MCF 10A (cell line): ENCODE results near the gene RBM20. TPM values are rescaled to one million over a fixed set of nuclear protein-coding genes. Genes with fewer than 3 reads are reported as not detected.

Source experiments
- BruUV-seq: library from RNA; stranded (reverse); fragments of 400-500 nt; replicated peaks from 2 replicates; lab custom pipeline; 2021; lab: Mats Ljungman, UMichigan
- CTCF ChIA-PET: fragments of 300-600 bp; sonication (Branson Sonifier 250); formaldehyde crosslinking; extraction: SDS; loops from one replicate; lab custom pipeline; 2021; ENCODE audit warnings: antibody characterized with exemption, inconsistent platforms; lab: Yijun Ruan, JAX
- POLR2A ChIA-PET: fragments of 300-600, 350-650 bp; sonication (Branson Sonifier 250); formaldehyde crosslinking; extraction: SDS; loops from one replicate; lab custom pipeline; 2020; ENCODE audit warnings: antibody characterized with exemption, inconsistent platforms; lab: Yijun Ruan, JAX
- DNase-seq: peaks from one replicate; pipeline ENCODE4 v3.0.0-alpha.2; 2018; ENCODE audit not compliant: unreplicated experiment
- H3K27ac Mint-ChIP-seq: one replicate; pipeline ENCODE4 v1.8.0; 2022; ENCODE audit warnings: mild to moderate bottlenecking, low read depth, mixed read lengths; ENCODE audit not compliant: unreplicated experiment
- H3K27me3 Mint-ChIP-seq: one replicate; pipeline ENCODE4 v1.8.0; 2022; ENCODE audit warnings: mixed read lengths; ENCODE audit not compliant: insufficient read depth, unreplicated experiment
- H3K36me3 Mint-ChIP-seq: one replicate; pipeline ENCODE4 v1.8.0; 2022; ENCODE audit warnings: mild to moderate bottlenecking, moderate library complexity, mixed read lengths; ENCODE audit not compliant: insufficient read depth, unreplicated experiment
- H3K4me1 Mint-ChIP-seq: one replicate; pipeline ENCODE4 v1.8.0; 2022; ENCODE audit warnings: mixed read lengths; ENCODE audit not compliant: insufficient read depth, unreplicated experiment
- H3K4me3 Mint-ChIP-seq: one replicate; pipeline ENCODE4 v1.8.0; 2022; ENCODE audit warnings: mild to moderate bottlenecking, moderate library complexity, mixed read lengths; ENCODE audit not compliant: unreplicated experiment
- H3K9me3 Mint-ChIP-seq: one replicate; pipeline ENCODE4 v1.8.0; 2022; ENCODE audit warnings: mixed read lengths; ENCODE audit not compliant: unreplicated experiment
- CTCF ChIP-seq: fragments of 200-600 bp; IDR thresholded peaks from one replicate; pipeline ENCODE4 v1.8.0; 2022; ENCODE audit warnings: antibody characterized with exemption, mild to moderate bottlenecking; ENCODE audit not compliant: unreplicated experiment
- intact Hi-C: fragments of 100-400 bp; cut with micrococcal nuclease; formaldehyde crosslinking; loops from 2 replicates; pipeline ENCODE4 v1.14.1; 2022
- total RNA-seq: library from RNA; stranded (reverse); gene quantifications from 2 replicates; pipeline ENCODE4 v1.2.3, GENCODE V29; 2022

The RBM20 gene
- total RNA-seq, 1 experiment from 2014 or later, result not detected

- H3K36me3 Mint-ChIP-seq, result no peaks in the 10 kb centered on the region
- H3K4me1 Mint-ChIP-seq, result no peaks in the 10 kb centered on the region
- BruUV-seq, result no TSS peak
- intact Hi-C loops, result loop anchor here (10.0 kb wide), 1 partner anchor 1520 kb away; no protein-coding TSS in a partner anchor
- no peaks in the 10 kb centered on the region for H3K9me3 Mint-ChIP-seq
- ChIA-PET CTCF (interaction anchor here (0.6 to 1.0 kb wide), 5 partner anchors 57 to 1511 kb away, joined by 3 to 6 read pairs (median 3); no protein-coding TSS in a partner anchor), POLR2A (interaction anchor here (1.4 kb wide), 1 partner anchor 50 kb away, joined by 3 read pairs; no protein-coding TSS in a partner anchor)
- no peak overlapping the region for H3K27ac Mint-ChIP-seq
- no peak for TF ChIP-seq CTCF
- H3K27me3 Mint-ChIP-seq, result no peaks in the 10 kb centered on the region
- no peak for DNase-seq
- H3K4me3 Mint-ChIP-seq, result no peak overlapping the region
These were observed 28.9 kb upstream of the RBM20 start for GRCh38 chr10:110615057-110615747.

GRCh38 chr10:110616493-110617033 lies 27.6 kb upstream of the RBM20 start:
- Mint-ChIP-seq H3K4me1 (no peaks in the 10 kb centered on the region), H3K36me3 (no peaks in the 10 kb centered on the region), H3K27ac (no peak overlapping the region), H3K9me3 (no peaks in the 10 kb centered on the region), H3K27me3 (no peaks in the 10 kb centered on the region), H3K4me3 (no peak overlapping the region)
- BruUV-seq, result no TSS peak
- ChIA-PET CTCF (interaction anchor here (0.7 to 1.5 kb wide), 3 partner anchors 15 to 311 kb away, joined by 3 to 5 read pairs (median 4); no protein-coding TSS in a partner anchor), POLR2A (interaction anchor here (0.7 to 0.9 kb wide), 2 partner anchors 15 to 261 kb away, joined by 4 read pairs; no protein-coding TSS in a partner anchor)
- intact Hi-C loops, result loop anchor here (10.0 kb wide), 1 partner anchor 1518 kb away; no protein-coding TSS in a partner anchor
- no peak for TF ChIP-seq CTCF
- no peak for DNase-seq

GRCh38 chr10:110617425-110618229 lies 26.5 kb upstream of the RBM20 start:
- H3K36me3 Mint-ChIP-seq, result no peaks in the 10 kb centered on the region
- no peak for TF ChIP-seq CTCF
- no peaks in the 10 kb centered on the region for H3K27me3 Mint-ChIP-seq
- H3K4me1 Mint-ChIP-seq, result no peaks in the 10 kb centered on the region
- intact Hi-C loops, result loop anchor here (10.0 kb wide), 1 partner anchor 1517 kb away; no protein-coding TSS in a partner anchor
- DNase-seq, result no peak
- ChIA-PET CTCF (interaction anchor here (0.7 to 1.4 kb wide), 2 partner anchors 312 to 1524 kb away, joined by 3 to 5 read pairs; no protein-coding TSS in a partner anchor), POLR2A (interaction anchor here (0.6 to 0.9 kb wide), 2 partner anchors 15 to 16 kb away, joined by 3 to 4 read pairs; no protein-coding TSS in a partner anchor)
- no peak overlapping the region for H3K4me3 Mint-ChIP-seq
- H3K9me3 Mint-ChIP-seq, result no peaks in the 10 kb centered on the region
- no peak overlapping the region for H3K27ac Mint-ChIP-seq
- no TSS peak for BruUV-seq
